RWPE2 (cell line): ENCODE data around the gene ALS2CL.

Source experiments
- ATAC-seq: fragments of 200-7000 bp; cut with Tn5 transposase; 3 replicates; pipeline ENCODE4 v1.9.1; 2021; ENCODE audit warnings: low read depth
- DNase-seq: peaks from one replicate; pipeline ENCODE4 v3.0.0-alpha.2; 2020; ENCODE audit warnings: low spot score
- H3K27ac ChIP-seq: fragments of 450-650 bp; 2 replicates; pipeline ENCODE4 v1.5.1; 2017; ENCODE audit warnings: mild to moderate bottlenecking; ENCODE audit not compliant: poor library complexity, severe bottlenecking
- H3K27me3 ChIP-seq: fragments of 250-450 bp; sonication (Bioruptor Pico); 2 replicates; pipeline ENCODE4 v1.5.1; 2021; ENCODE audit warnings: mild to moderate bottlenecking, moderate library complexity; ENCODE audit not compliant: insufficient read depth, poor library complexity, severe bottlenecking
- H3K36me3 ChIP-seq: fragments of 250-450 bp; sonication (Bioruptor Pico); 2 replicates; pipeline ENCODE4 v1.5.1; 2020; ENCODE audit warnings: low read depth, mild to moderate bottlenecking, moderate library complexity
- H3K4me1 ChIP-seq: fragments of 250-450 bp; sonication (Bioruptor Pico); 2 replicates; pipeline ENCODE4 v1.5.1; 2021; ENCODE audit warnings: mild to moderate bottlenecking, moderate library complexity; ENCODE audit not compliant: insufficient read depth, poor library complexity, severe bottlenecking
- H3K4me3 ChIP-seq: fragments of 250-450 bp; sonication (Bioruptor Pico); 2 replicates; pipeline ENCODE4 v1.5.1; 2021; ENCODE audit warnings: mild to moderate bottlenecking, moderate library complexity; ENCODE audit not compliant: severe bottlenecking
- H3K9me3 ChIP-seq: fragments of 250-450 bp; sonication (Bioruptor Pico); 2 replicates; pipeline ENCODE4 v1.5.1; 2021; ENCODE audit warnings: mild to moderate bottlenecking, moderate library complexity; ENCODE audit not compliant: severe bottlenecking
- CTCF ChIP-seq: fragments of 450-650 bp; IDR thresholded peaks from one replicate; pipeline ENCODE4 v1.5.1; 2017; ENCODE audit warnings: mild to moderate bottlenecking, moderate library complexity; ENCODE audit not compliant: poor library complexity, severe bottlenecking

The ALS2CL gene

GRCh38 chr3:46711760-46712159, 18.3 kb upstream of the ALS2CL start:
- TF ChIP-seq CTCF: no peak
- Histone ChIP-seq H3K27me3 (no peaks in the 10 kb centered on the region), H3K36me3 (no peaks in the 10 kb centered on the region), H3K27ac (no peak overlapping the region), H3K9me3 (no peaks in the 10 kb centered on the region), H3K4me3 (no peak overlapping the region), H3K4me1 (peaks cover 3% of the 10 kb centered on the region)
- ATAC-seq (no peak), DNase-seq (peak; percentile 9)

- DNase-seq: peak; percentile 18
- H3K27me3 ChIP-seq: no peaks in the 10 kb centered on the region
- H3K4me3 ChIP-seq: no peak overlapping the region
- TF ChIP-seq CTCF: no peak
- no peaks in the 10 kb centered on the region for H3K36me3 ChIP-seq
- H3K9me3 ChIP-seq: no peaks in the 10 kb centered on the region
- H3K4me1 ChIP-seq: peaks cover 3% of the 10 kb centered on the region
- no peak overlapping the region for H3K27ac ChIP-seq
- ATAC-seq: no peak
Observed at GRCh38 chr3:46711305-46711704, 17.8 kb upstream of the ALS2CL start.

GRCh38 chr3:46710671-46711295, 17.3 kb upstream of the ALS2CL start:
- Histone ChIP-seq H3K4me3 (no peak overlapping the region), H3K27me3 (no peaks in the 10 kb centered on the region), H3K27ac (no peak overlapping the region), H3K36me3 (no peaks in the 10 kb centered on the region), H3K9me3 (no peaks in the 10 kb centered on the region), H3K4me1 (peaks cover 3% of the 10 kb centered on the region)
- TF ChIP-seq CTCF: no peak
- DNase-seq: peak; percentile 19
- ATAC-seq: no peak

GRCh38 chr3:46710229-46710628, 16.8 kb upstream of the ALS2CL start:
- TF ChIP-seq CTCF: no peak
- no peaks in the 10 kb centered on the region for H3K27me3 ChIP-seq
- no peaks in the 10 kb centered on the region for H3K9me3 ChIP-seq
- DNase-seq (no peak), ATAC-seq (no peak)
- H3K4me3 ChIP-seq: no peak overlapping the region
- H3K27ac ChIP-seq: no peak overlapping the region
- no peaks in the 10 kb centered on the region for H3K36me3 ChIP-seq
- H3K4me1 ChIP-seq: peaks cover 3% of the 10 kb centered on the region

- peaks cover 3% of the 10 kb centered on the region for H3K4me1 ChIP-seq
- H3K27me3 ChIP-seq: no peaks in the 10 kb centered on the region
- TF ChIP-seq CTCF: no peak
- H3K9me3 ChIP-seq: no peaks in the 10 kb centered on the region
- ATAC-seq (no peak), DNase-seq (peak; percentile 31)
- no peak overlapping the region for H3K4me3 ChIP-seq
- H3K27ac ChIP-seq: no peak overlapping the region
- H3K36me3 ChIP-seq: no peaks in the 10 kb centered on the region
Observed at GRCh38 chr3:46709721-46710120, 16.2 kb upstream of the ALS2CL start.
